Measurements from ENCODE around the gene LRP2.

Gene LRP2

DNA sequence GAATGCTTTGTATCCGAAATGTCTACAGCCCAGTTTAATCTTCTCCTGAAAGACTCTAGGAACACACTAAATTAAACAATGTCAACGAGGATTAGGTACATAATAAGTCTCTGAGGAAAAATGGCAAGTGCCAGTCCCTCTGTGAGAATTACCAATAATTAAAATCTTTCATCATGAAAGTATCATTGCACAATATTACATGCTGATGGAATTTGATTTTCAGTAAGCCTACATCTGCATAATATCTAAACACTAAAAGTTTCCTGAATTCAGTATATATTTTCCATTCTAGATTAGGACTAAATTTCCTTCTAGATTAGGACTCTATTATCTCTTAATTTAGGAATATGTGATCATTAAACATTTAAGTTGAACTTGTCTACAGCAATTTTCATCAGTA lies 132.1 kb downstream of the LRP2 start:
- H3K27ac ChIP-seq: no peak overlapping the region
- no peak for TF ChIP-seq ZFX (IDR thresholded peaks at IDR 0.05; ENCODE audit: borderline replicate concordance)

DNA sequence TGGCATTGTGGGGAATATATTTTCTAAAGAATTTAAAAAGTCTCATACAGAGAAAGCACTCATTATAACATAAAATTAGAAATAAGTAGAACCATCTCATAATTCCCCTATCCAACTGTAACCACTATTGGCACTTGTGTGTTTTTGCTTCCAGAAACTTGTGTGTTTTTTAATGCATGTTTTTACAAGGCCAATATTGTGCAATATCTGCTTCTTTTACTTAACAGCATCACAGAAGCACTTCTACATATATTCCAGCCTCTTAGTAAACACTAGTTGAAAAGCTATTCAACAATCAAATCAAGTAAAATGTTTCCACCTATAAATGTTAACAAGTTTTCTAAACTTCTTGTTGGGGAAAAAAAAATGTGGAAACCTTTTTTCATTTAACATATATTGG lies 132.7 kb downstream of the LRP2 start:
- no peak overlapping the region for H3K27ac ChIP-seq
- no peak for TF ChIP-seq ZFX (IDR thresholded peaks at IDR 0.05; ENCODE audit: borderline replicate concordance)
- TF ChIP-seq, protein P1, sequence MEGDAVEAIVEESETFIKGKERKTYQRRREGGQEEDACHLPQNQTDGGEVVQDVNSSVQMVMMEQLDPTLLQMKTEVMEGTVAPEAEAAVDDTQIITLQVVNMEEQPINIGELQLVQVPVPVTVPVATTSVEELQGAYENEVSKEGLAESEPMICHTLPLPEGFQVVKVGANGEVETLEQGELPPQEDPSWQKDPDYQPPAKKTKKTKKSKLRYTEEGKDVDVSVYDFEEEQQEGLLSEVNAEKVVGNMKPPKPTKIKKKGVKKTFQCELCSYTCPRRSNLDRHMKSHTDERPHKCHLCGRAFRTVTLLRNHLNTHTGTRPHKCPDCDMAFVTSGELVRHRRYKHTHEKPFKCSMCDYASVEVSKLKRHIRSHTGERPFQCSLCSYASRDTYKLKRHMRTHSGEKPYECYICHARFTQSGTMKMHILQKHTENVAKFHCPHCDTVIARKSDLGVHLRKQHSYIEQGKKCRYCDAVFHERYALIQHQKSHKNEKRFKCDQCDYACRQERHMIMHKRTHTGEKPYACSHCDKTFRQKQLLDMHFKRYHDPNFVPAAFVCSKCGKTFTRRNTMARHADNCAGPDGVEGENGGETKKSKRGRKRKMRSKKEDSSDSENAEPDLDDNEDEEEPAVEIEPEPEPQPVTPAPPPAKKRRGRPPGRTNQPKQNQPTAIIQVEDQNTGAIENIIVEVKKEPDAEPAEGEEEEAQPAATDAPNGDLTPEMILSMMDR (IDR thresholded peaks at IDR 0.05): no peak

DNA sequence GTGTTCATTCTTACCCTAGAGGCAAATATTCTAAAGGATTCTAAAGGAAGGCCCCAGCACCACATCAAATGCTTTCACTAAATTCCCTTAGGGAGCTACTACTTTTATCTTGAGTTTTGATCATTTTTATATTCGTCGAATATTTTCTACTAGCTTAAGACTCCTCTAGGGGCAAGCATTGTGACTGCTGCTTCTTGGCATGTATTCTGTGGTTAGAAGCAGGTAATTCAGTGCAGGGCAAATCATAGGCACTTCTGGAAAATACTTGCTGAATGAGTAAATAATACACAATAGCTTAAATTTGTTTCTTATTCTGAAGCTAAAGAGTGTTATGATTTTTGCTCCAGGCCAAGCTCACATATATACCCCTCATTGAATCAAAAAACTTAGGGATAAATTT lies 136.4 kb downstream of the LRP2 start:
- no peak overlapping the region for H3K27ac ChIP-seq
- TF ChIP-seq, protein P1 (IDR thresholded peaks at IDR 0.05): no peak
- no peak for TF ChIP-seq ZFX (IDR thresholded peaks at IDR 0.05; ENCODE audit: borderline replicate concordance)

DNA sequence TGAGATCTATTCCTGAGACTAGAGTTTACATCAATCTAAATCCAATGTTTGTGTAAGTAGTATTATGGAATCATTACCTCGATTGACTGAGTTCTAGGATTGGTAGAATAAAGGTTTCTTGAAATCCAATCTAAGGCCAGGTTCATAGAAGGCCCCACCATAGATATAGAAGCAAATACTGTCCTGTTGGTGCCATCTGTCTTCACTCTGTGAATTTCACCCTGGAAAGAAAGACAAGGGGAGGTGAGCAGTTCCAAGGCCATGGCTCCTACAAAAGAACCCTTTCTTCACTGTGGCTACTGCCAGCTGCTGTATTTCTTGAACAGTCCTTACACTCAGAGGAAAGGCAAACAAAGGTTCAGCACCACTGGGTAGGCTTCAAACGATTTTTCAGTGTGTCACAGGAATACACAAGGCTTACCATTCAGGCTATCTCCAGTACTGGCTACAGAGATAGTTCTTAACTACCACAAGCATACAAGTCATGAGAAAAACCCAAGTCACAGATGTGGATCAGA lies 137.0 kb downstream of the LRP2 start:
- TF ChIP-seq, protein P1 (IDR thresholded peaks at IDR 0.05): no peak
- TF ChIP-seq ZFX (IDR thresholded peaks at IDR 0.05; ENCODE audit: borderline replicate concordance): no peak
- no peak overlapping the region for H3K27ac ChIP-seq

DNA sequence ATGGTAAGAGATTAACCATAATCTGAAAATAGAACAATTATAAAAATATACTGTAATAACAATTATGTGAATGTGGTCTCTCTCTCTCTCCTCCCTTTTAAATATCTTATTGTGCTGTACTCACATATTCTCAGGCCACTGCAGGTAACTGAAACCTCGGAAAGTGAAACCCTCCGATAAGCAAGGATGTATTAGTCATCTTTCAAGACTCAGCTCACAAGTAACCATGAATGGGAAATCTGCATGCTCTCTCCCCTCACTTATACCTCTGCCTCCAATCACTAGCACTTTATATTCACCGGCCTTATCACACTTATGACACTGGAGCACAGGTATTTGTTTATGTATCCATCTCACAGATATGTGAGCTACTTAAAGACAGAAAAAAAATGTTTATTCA lies 139.7 kb downstream of the LRP2 start:
- H3K27ac ChIP-seq: no peak overlapping the region
- TF ChIP-seq, protein P1 (IDR thresholded peaks at IDR 0.05): no peak
- no peak for TF ChIP-seq ZFX (IDR thresholded peaks at IDR 0.05; ENCODE audit: borderline replicate concordance)

DNA sequence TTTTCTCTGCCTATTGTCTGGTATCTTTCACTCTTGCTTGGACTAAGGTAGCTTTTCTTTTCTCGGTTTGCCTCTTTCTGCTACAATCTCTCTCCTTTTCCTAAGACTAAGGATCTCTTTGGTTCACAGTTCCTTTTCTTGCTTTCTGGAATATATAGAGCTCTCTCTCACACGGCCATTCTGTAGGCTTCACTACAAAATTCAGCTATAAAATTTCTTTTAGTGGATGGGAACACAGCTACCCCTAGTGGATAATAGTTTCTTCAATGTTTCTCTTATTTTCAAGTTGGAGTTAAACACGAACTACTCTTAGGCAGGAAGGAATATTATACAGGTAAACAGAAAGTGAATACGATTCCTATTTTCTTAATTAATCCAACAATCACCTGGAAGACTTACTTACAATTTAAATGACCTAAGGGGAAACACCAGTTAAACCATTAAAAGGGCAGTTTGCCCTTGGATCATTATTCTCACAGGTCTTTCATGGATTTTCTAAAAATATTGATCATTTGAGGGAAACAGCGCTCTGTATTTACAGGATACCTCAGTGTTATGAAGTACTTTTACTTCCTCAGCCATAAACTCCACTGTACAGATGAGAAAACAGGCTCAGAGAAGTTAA lies 140.5 kb downstream of the LRP2 start:
- no peak for TF ChIP-seq ZFX (IDR thresholded peaks at IDR 0.05; ENCODE audit: borderline replicate concordance)
- TF ChIP-seq, protein P1 (IDR thresholded peaks at IDR 0.05): peak; percentile 63
- H3K27ac ChIP-seq: no peak overlapping the region

DNA sequence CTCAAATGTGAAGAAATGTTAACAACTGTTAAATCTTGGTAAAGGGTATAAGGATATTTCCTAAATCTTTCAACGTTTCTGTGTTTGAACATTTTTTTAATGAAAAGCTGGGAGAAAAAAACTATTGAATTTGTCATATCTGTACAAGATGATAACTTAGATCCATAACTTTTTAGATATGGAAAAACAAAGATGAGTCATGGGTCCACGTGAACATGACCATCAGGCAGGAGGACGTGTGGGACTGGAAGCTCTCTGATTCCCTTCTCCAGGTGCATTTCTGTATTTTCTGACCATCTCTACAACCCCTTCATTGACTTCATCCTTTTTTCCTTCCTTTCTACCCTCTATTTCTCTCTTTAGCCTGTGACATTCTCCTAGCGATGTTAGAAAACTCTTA lies 151.4 kb downstream of the LRP2 start:
- no peak for TF ChIP-seq ZFX (IDR thresholded peaks at IDR 0.05; ENCODE audit: borderline replicate concordance)
- TF ChIP-seq, protein P1 (IDR thresholded peaks at IDR 0.05): no peak
- H3K27ac ChIP-seq: no peak overlapping the region

DNA sequence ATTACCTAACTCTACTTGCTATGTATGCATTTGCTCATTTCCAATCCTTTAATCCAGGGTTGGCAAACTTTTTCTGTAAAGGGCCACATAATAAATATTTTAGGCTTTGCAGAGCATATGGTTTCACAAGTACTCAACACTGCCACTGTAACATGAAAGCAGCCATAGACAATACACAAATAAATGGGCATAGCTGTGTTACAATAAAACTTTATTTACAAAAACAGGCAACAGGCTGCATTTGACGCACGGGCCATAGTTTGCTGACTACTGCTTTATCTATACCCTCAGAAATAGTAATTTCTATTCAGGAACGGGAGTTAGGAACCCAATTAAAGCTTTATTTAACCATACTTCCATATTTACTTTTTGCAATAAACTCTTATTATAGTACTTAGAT lies 154.3 kb downstream of the LRP2 start:
- H3K27ac ChIP-seq: no peak overlapping the region
- TF ChIP-seq ZFX (IDR thresholded peaks at IDR 0.05; ENCODE audit: borderline replicate concordance): no peak
- TF ChIP-seq, protein P1 (IDR thresholded peaks at IDR 0.05): no peak

Data from 22Rv1 (cell line).